ENCODE results near the gene CEP162. TPM values are rescaled to one million over a fixed set of nuclear protein-coding genes. Genes with fewer than 3 reads are reported as not detected.

The CEP162 gene
- total RNA-seq, 4 donors from 2014 or later = 1.9 to 4.4 (median 3.2) TPM

- in situ Hi-C loops (cut with MboI; ENCODE audit: low sequenced_read_pairs in 4 of 4) = no loop called here
- no peaks in the 10 kb centered on the region for H3K27me3 ChIP-seq
- ATAC-seq (no peak), DNase-seq (no peak)
- H3K4me1 ChIP-seq = no peaks in the 10 kb centered on the region
- no peak overlapping the region for H3K27ac ChIP-seq
- intact Hi-C loops (cut with DNase I; ENCODE audit: low total_unique reads) = no loop called here
- H3K36me3 ChIP-seq = no peaks in the 10 kb centered on the region
- no peak for TF ChIP-seq CTCF (IDR thresholded peaks at IDR 0.05 in 4 of 5, conservative IDR thresholded peaks at IDR 0.05 in 1 of 5)
- TF ChIP-seq POLR2A (IDR thresholded peaks at IDR 0.05) = no peak
- H3K9me3 ChIP-seq = no peaks in the 10 kb centered on the region
- no peak overlapping the region for H3K4me3 ChIP-seq
Measured at GRCh38 chr6:84078335-84078734, 149.1 kb downstream of the CEP162 start.

DNA sequence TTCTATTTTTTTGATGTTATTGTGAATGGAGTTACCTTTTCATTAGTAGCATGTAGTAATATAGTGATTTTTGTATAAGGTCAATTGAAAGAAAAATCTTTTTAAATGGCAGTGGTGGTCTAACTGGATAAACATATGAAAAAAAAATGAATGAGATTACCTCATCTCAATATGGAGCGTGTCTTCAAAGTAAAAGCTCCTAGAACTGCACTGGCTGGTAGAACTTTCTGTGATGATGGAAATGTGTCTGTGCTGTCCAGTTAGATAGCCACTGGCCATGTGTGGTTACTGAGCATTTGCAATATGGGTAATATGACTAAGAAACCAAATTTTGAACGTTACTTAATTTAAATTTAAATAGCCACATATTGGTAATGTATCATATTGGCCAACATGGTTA, 149.8 kb downstream of the CEP162 start:
- H3K27ac ChIP-seq = no peak overlapping the region
- in situ Hi-C loops (cut with MboI; ENCODE audit: low sequenced_read_pairs in 4 of 4) (no loop called here), intact Hi-C loops (cut with DNase I; ENCODE audit: low total_unique reads) (no loop called here)
- no peak for DNase-seq
- ATAC-seq = no peak
- H3K27me3 ChIP-seq = no peaks in the 10 kb centered on the region
- H3K4me1 ChIP-seq = no peaks in the 10 kb centered on the region
- H3K36me3 ChIP-seq = no peaks in the 10 kb centered on the region
- H3K4me3 ChIP-seq = no peak overlapping the region
- no peak for TF ChIP-seq CTCF (IDR thresholded peaks at IDR 0.05 in 4 of 5, conservative IDR thresholded peaks at IDR 0.05 in 1 of 5)
- TF ChIP-seq POLR2A (IDR thresholded peaks at IDR 0.05) = no peak
- H3K9me3 ChIP-seq = no peaks in the 10 kb centered on the region

DNA sequence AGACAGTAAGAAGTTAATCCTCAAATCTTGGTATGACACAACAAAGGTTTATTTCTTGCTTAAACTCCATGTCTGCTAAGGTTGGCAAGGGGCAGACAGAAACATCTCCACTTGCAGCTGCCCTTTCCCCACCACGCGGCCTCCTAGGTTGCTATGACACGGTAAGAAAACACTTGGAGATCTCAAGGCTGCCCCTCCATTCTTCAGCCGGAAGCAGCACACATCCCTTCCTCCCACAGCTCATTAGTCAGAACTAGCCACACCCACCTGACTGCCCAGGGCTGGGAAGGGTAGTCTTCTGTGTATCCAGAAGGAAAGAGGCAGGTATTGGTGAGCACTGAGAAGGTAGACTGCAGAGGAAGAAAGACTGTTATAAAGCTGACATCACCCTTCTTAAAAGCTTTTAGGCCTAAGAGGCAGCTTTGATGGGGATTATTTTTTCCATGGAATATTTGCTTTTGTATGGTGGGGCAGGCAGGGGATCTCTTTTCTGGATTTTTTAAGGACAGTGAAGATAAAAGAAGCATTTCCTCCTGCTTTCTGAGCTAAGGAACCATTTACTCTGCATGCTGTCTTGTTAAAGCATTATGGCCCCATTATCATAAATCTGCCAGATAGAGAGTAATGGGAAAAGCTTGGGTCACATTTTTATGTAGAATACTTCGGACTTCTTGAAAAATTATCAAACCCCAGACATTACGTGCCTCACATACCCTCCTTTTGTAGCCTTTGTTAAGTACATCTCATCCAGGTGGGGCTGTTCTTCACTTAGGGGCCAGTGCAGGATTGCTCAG, 152.3 kb downstream of the CEP162 start:
- no peak overlapping the region for H3K27ac ChIP-seq

More for the DNA sequence above, 152.3 kb downstream of the CEP162 start:
- Histone ChIP-seq H3K9me3 (no peaks in the 10 kb centered on the region), H3K4me3 (no peak overlapping the region), H3K4me1 (no peaks in the 10 kb centered on the region), H3K27me3 (no peaks in the 10 kb centered on the region), H3K36me3 (no peaks in the 10 kb centered on the region)
- in situ Hi-C loops (cut with MboI; ENCODE audit: low sequenced_read_pairs in 4 of 4) = no loop called here
- TF ChIP-seq POLR2A (IDR thresholded peaks at IDR 0.05) (no peak), CTCF (IDR thresholded peaks at IDR 0.05 in 4 of 5, conservative IDR thresholded peaks at IDR 0.05 in 1 of 5) (no peak)
- ATAC-seq = no peak
- DNase-seq = no peak
- intact Hi-C loops (cut with DNase I; ENCODE audit: low total_unique reads) = no loop called here

Other genes with a start within 250 kb of the CEP162 start
- under 1 TPM in 1 of 4 donors, not detected in 3; 0.29 TPM for gene MRAP2, start 193.9 kb downstream of the CEP162 start, total RNA-seq

Measured in gastrocnemius medialis (tissue), 4 donors.